GM12874 (cell line): Measurements from ENCODE around the gene UNC93B1.

Experiments
- CTCF ChIP-seq: IDR thresholded peaks from 2 replicates; pipeline ENCODE4 v1.5.1; 2011; ENCODE audit warnings: low read depth, mild to moderate bottlenecking, control low read depth, low read length, moderate library complexity; ENCODE audit not compliant: insufficient read depth

UNC93B1 gene

DNA sequence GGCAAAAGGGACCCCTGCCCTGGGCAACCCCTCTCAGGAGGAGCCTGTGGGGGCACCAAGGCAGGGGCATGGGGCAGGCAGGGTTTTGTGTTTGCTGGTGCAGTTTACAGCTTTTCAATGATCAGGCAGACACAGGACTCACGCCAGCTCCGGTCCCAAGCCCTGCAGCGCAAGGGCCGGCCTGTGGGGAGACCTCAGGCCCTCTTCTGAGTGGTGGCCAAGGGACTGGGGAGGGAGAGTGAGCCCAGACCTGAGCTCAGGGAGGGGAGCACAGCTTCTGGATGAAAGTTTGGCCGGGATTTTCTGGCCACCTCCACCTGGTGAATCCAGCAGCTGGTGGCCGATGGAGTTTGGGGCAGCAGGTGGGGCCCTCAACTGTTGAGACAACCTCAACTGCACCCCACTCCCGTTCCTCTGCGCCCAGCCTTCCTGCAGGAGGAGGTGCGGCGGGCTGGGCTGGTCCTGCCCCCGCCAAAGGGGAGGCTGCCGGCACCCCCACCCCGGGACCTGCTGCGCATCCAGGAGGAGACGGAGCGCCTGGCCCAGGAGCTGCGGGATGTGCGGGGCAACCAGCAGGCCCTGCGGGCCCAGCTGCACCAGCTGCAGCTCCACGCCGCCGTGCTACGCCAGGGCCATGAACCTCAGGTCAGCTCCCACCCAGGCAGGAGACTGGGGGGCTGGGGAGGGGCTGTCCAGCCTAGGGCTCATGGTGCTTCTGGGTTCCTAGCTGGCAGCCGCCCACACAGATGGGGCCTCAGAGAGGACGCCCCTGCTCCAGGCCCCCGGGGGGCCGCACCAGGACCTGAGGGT, 38.5 kb upstream of the UNC93B1 start:
- no peak for TF ChIP-seq CTCF

GRCh38 chr11:68041617-68042218, 37.8 kb upstream of the UNC93B1 start:
- TF ChIP-seq CTCF: no peak

DNA sequence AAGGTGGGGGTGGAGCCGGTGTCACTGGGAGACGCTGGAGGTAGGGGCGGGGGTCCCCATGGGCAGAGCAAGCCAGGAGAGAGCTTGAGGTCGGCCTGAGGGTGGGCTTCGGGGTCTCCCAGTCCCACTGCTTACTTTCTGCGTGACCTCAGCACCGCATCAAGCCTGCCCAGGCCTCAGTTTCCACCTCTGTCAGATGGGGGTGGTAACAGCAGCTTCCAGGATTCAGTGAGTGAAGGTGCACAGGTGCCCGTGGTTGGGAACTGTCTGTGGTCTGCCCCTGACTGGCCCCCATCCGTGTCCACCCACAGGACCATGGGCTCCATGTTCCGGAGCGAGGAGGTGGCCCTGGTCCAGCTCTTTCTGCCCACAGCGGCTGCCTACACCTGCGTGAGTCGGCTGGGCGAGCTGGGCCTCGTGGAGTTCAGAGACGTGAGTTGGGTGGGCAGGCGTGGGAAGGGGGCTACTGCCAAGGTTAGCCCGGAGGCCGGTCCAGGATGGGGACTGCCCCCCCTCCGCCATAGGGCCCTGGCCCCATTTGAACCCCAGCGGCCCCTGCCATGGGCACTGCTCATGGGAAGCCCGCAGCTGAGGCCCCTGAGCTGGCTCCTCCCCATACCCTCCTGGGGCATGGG, 37.2 kb upstream of the UNC93B1 start:
- TF ChIP-seq CTCF: no peak

DNA sequence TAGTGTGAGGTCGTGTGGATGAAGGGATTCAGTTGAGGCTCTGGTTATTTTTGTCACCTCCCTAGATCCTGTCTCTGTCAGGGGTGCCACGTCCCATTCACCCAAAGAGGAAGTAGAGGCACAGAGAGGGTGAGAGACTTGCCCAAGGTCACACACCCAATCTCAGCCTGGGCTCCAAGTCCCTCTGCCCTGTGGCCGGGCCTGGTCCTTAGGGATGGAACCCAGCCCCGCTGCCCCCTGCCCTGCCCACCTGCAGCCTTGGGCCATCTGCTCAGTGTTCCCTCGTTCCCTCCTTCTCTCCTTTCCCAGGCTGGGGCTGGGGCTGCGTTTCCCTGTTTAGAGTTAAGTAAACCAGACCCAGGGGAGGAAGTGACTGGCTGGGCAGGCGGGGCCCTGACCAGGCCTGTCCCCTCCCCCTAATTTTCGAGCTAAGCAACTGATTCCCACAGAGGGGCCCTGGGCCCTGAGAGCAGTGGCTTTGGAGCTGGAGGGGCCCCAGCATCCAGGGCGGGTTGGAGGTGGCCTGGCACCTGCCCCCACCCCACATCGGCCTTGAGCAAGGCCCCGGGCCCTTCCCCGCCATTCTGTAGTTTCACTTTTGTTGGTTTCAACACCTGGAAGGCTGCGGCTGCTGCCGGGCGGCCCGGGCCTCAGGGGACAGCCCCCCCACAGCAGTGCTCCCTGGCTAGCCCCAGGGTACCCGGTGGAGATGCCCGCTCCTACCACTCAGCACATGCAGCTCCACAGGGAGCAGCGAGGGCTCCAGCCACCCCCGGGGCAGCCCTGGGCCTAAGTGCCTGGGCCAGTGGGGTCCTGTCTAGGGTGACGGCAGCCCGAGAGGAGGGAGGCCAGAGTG, 36.4 kb upstream of the UNC93B1 start:
- no peak for TF ChIP-seq CTCF

- TF ChIP-seq CTCF: 0 out of 2 replicates have a peak, but pooled peaks have one; percentile 2
Observed at GRCh38 chr11:68039526-68040086, 35.7 kb upstream of the UNC93B1 start.

DNA sequence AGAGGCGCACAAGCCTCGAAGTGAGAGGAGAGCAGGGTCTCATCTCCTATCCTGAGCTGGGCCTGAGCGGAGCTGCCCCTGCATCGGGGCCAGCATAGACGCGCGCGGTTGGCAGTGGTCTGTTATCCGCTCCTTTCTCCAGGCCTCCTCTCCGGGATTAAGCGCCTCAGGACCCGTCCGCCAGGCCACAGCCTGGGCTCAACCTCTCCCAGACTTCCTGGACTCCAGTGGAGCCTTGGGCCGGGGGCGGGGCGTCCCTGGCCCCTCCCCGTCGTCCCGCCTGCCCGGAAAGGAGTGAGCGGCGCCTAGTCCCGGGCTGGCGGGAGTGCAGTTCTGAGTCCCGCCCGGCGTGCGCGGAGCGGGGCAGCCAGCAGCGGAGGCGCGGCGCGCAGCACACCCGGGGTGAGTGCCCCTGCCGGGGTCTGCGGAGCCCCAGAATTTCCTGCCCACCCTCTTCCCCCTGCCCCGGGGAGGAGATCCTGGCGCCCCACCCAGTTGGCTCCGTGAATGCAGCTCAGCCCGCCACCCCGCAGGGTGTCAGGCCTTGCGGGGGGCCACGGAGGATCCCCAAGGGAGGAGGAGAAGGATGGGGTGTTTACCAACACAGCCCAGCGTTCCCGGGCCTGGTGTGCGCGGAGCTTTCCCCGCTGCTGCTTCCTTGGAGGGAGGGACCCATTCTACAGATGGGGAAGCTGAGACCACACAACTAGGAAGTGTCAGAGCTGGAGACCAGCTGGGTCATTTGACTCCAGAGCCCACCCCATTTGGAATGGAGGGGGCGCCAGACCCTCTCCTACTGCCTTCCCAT, 35.0 kb upstream of the UNC93B1 start, which contains the start of gene TCIRG1:
TCIRG1 (plus strand) TSS at position 308 of the 808 bp plus-strand sequence. CDS start 2,247 bp downstream, outside the sequence.
- no peak for TF ChIP-seq CTCF
